HG02678 (cell line): ENCODE results near the gene HYDIN.
"Not testable (repeated sequence)": the region's sequence is repeated elsewhere in the genome, so short reads cannot be mapped to it uniquely, and the experiment has no call there.

Source experiments
- ATAC-seq: cut with Tn5 transposase; IDR thresholded peaks from one replicate; pipeline ENCODE4 v1.9.1; 2021; ENCODE audit warnings: mild to moderate bottlenecking, moderate library complexity; ENCODE audit not compliant: unreplicated experiment

Gene HYDIN

GRCh38 chr16:71009440-71010223 is 220.9 kb downstream of the HYDIN start:
- ATAC-seq = not testable (repeated sequence)

GRCh38 chr16:71006516-71006915 is 224.0 kb downstream of the HYDIN start:
- not testable (repeated sequence) for ATAC-seq

DNA sequence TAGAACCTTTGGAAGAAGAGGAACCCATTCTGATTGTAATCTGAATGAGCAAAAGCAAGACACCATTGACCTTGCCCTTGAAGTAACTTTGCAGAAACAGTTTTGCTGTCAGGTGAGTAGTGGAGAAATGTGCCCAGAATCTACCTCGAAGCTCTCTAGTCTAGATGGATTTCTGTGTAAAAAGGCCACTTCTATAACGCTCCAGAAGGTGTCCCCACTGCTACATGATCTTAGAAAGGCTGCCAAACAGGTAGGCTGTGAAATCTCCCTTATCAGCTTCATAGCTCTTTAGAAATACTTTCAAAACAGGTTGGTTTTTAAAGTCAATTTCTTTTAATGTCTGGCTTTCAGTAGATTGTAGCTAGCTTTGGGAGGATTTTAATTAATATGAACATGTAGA is 230.8 kb downstream of the HYDIN start:
- not testable (repeated sequence) for ATAC-seq

GRCh38 chr16:70995799-70996198 is 234.7 kb downstream of the HYDIN start:
- ATAC-seq = not testable (repeated sequence)

GRCh38 chr16:70992511-70992910 is 238.0 kb downstream of the HYDIN start:
- ATAC-seq = not testable (repeated sequence)

DNA sequence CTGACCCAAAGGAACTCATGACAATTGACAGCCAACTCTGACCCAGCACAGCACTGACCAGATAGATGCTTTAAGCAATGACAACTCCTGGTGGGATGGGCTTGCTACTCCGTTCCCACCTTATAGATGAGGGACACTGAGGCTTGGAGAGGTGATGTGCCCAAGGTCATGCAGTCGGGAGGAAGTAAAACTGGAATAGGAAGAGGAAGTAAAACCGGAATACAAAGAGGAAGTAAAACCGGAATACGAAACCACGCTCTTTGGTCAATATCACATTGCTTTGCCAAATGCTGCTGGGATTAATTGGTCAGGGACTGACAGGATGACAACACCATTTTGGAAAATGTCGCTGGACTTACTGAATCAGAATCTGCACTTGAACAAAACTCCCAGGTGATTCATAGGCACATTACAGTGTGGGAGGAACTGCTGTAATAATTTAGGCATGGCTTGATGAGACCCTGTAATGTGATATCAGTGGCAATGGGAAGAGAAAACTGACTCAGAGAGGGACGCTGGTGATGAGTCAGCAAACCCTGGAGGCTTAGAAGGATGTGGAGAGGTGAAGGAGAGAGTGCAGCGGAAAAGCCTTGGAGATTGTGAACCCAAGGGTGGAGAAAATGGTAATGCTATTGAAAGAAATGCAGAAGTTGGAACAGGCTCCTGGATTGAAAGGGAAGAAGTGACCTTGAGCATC is 243.4 kb downstream of the HYDIN start:
- not testable (repeated sequence) for ATAC-seq

- not testable (repeated sequence) for ATAC-seq
These were observed 245.8 kb downstream of the HYDIN start for GRCh38 chr16:70984675-70985074.

DNA sequence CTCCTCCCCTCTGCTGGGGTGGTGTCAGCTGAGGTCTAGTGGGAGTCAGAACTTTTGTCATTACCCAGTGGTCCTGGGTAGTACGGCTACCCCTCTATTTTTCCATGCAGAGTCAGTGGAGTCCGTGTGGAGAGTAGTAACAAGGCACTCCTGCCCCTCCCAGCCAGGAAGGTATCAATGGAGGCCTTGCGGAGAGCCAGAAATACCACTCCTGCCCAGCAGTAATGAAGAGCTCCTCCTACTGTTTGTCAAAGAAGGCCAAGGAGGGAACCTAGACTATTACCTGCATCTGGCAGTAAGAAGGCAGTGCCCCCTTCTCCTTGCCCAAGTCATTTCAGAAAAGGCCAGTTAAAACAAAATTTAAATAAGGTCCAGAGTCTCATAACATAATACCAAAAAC is 262.2 kb downstream of the HYDIN start:
- not testable (repeated sequence) for ATAC-seq

DNA sequence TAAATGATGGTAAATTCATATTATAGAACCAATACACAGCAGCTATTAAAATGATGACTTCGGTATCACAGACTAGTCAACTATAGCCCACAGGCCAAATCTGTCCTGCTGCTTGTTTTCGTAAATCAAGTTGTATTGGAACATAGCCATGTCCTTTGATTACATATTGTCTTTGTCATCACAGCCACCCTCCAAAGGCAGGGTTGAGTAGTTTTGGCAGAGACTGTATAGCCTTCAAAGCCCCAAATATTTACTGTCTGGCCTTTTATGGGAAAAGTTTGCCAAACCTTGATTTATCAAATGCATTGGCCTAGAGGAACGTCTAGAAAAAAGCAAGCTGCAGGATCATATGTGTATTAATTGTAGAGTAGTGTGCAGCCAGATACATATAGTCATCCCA is 270.4 kb downstream of the HYDIN start:
- not testable (repeated sequence) for ATAC-seq

DNA sequence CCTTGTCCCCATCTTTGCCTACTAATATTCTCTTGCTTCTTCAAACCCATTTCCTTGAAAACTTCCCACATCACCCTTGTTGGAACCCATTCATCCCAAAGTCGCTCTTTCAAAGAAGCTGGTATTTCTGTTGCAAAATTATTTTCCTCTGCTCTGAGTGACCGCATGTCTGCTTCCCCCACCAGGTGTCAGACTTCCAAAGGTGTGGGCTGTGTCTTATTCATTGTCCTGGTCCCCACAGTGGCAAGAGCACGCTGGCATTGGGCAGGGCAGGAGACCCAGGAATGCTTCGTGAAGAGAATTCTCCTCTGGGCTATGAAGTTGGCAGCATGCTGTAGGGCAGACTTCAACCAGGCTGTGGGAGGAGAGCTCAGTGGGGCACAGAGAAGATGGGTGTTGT is 275.6 kb downstream of the HYDIN start:
- not testable (repeated sequence) for ATAC-seq

- not testable (repeated sequence) for ATAC-seq
These were observed 276.7 kb downstream of the HYDIN start for GRCh38 chr16:70953824-70954223.

DNA sequence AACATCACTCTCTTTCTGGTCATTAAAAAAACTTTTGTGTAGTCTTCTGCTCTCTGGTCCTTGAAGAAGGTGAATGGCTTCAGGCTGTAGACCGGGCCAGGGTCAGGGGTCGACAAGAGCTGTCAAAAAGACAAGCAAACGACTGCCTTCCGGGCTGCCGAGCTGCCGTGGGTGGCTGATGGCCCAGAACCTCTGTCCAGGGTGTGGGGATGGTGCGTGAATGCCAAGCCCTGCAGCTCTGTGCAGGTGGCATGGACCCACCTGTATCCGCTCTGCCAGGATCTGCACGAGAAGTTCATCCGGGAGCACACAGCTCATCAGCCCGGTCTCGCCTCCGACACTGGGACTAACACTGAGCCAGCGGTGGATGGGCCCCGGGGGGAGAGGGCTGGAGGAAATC is 287.0 kb downstream of the HYDIN start:
- ATAC-seq = not testable (repeated sequence)

DNA sequence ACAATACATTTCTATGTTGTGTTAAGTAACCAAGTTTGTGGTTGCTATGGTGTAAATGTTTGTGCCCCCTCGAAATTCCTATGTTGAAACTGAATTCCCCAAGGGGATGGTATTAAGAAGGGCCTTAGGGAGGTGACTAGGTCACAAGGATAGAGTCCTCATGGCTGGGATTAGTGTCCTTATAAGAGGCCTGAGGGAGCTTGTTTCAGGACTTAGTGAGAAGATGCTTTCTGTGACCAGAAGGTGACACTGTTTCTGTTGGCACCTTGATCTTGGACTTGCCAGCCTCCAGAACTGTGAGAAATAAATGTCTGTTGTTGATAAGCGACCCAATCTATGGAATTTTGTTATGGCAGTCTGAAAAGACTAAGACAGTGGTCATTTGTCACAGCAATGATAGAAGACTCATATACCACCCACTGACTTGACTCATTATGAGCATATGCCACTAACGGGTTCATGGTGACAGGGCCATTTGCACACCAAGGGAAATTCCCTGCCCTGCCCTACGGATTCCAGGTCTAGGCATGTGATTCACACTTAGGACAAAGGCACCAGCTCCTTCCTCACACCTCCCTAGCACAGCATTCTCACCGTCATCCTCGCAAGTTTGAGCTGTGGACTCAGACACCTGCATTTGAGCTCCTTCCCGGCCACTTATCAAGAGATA is 290.7 kb downstream of the HYDIN start:
- not testable (repeated sequence) for ATAC-seq

- ATAC-seq = not testable (repeated sequence)
These were observed 293.6 kb downstream of the HYDIN start for GRCh38 chr16:70936781-70937525.

- not testable (repeated sequence) for ATAC-seq
These were observed 295.2 kb downstream of the HYDIN start for GRCh38 chr16:70935325-70935724.

- ATAC-seq = not testable (repeated sequence)
These were observed 296.8 kb downstream of the HYDIN start for GRCh38 chr16:70933746-70934145.

GRCh38 chr16:70930757-70931156 is 299.8 kb downstream of the HYDIN start:
- ATAC-seq = not testable (repeated sequence)

DNA sequence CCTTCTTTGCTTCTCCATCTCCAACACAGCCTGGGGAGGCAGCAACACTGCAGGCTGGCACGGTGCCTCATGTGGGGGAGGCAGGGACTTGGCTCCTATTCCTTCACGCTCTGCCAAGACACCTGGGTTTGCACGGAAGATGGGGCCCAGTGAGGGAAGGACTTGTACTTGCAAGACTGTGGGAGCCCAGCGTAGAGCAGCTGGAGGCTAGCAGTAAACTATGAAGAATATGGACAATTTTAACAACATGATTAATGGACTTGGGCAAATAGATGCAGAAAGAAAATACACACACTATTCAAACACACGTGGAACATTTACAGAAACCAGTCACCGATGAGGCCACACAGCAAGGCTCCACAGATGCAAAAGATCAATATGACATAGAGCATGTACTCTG is 308.4 kb downstream of the HYDIN start:
- not testable (repeated sequence) for ATAC-seq

DNA sequence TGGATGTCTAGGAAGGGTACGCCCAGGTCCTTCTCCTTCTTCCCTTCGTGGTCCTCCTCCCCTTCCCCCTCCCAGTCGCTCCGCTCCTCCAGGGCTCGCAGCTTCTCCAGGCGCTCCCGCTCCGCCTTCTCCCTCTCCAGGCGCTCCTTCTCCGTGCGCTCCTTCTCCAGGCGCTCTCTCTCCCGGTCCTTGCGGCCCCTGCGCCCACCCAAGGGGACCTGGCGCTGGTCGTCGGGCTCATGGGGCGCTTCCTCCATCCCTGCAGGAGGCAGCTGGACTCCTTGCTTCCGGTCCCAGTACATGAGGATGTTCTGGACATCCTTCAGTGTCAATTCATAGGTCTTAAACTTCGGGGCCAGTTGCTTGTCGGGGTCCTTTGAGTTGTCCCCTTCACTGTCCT is 309.9 kb downstream of the HYDIN start:
- ATAC-seq = not testable (repeated sequence)

DNA sequence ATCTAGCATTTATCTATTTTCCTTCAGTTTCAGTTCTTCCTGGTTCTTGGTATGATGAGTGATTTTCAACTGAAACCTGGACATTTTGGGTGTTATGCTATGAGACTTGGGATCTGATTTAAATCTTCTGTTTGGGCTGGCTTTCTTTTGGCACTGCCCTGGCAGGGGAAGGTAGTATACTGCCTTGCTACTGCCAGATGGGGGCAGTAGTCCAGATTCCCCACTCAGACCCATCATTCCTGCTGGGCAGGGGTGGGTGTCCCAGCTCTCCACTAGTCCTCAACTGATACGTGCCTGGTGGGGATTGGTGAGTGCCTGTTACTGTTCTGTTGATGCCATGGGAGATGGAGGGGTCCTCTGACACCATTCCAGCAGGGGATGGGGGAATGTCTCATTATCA is 342.3 kb downstream of the HYDIN start:
- ATAC-seq = not testable (repeated sequence)

- not testable (repeated sequence) for ATAC-seq
These were observed 345.9 kb downstream of the HYDIN start for GRCh38 chr16:70884652-70885051.
